ENCODE results near the gene GSN. TPM values are rescaled to one million over a fixed set of nuclear protein-coding genes. Genes with fewer than 3 reads are reported as not detected.

The GSN gene
- total and polyA plus RNA-seq, 12 donors = 78.5 to 735 (median 293) TPM

DNA sequence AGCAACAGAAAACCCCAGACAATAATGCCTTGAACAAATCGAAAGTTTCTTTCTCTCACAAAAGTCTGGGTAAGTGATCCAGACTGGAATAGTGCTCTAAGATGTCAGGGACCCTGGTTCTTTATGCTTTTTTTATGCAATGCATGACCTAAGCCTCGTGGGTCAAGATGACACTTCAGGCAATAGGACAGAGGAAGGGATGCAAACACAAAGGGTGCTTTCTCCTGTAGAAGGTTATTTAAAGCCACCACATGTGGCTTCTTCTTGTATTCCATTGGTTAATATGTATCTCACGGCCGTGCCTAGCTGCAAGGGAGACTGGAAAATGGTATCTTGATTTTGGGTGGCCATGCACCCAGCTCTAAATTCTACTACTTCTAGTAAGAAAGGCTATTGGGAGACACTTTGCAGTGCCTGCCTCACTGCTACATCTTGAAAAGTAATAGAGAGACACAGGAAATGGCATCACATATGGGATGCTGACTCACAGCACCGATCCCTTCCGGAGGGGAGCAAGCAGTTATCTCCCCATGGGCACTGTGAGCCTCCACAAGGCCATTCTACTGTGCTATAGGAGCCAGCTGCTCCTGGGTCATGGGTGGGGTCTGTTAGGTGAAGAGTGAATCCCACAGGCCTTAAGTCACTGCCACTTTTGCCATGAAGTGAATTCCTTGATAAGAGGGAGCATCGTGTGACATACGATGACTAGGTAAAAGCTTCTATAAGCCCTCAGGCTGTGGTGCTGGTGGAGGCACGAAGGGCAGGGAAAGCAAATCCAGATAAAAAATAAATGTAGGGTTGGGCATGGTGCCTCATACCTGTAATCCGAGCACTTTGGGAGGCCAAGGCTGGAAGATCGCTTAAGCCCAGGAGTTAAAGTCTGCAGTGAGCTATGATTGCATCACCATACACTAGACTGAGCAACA, 33.8 kb upstream of the GSN start:
- no peak for DNase-seq
- no peak overlapping the region for H3K27ac ChIP-seq
- no peak overlapping the region for H3K4me3 ChIP-seq
- H3K9me3 ChIP-seq (replicated peaks in 1 of 3) = no peaks in the 10 kb centered on the region
- H3K27me3 ChIP-seq = no peaks in the 10 kb centered on the region
- no peaks in the 10 kb centered on the region for H3K4me1 ChIP-seq (replicated peaks in 1 of 2)
- no peaks in the 10 kb centered on the region for H3K36me3 ChIP-seq (replicated peaks in 1 of 2)
- WGBS, 4 donors = 80 to 89% (median 81%) methylated on average over 11 of the region's 11 CpGs
- TF ChIP-seq, protein P1, sequence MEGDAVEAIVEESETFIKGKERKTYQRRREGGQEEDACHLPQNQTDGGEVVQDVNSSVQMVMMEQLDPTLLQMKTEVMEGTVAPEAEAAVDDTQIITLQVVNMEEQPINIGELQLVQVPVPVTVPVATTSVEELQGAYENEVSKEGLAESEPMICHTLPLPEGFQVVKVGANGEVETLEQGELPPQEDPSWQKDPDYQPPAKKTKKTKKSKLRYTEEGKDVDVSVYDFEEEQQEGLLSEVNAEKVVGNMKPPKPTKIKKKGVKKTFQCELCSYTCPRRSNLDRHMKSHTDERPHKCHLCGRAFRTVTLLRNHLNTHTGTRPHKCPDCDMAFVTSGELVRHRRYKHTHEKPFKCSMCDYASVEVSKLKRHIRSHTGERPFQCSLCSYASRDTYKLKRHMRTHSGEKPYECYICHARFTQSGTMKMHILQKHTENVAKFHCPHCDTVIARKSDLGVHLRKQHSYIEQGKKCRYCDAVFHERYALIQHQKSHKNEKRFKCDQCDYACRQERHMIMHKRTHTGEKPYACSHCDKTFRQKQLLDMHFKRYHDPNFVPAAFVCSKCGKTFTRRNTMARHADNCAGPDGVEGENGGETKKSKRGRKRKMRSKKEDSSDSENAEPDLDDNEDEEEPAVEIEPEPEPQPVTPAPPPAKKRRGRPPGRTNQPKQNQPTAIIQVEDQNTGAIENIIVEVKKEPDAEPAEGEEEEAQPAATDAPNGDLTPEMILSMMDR (IDR thresholded peaks at IDR 0.05) = no peak
- TF ChIP-seq POLR2A (IDR thresholded peaks at IDR 0.05) = no peak
- intact Hi-C loops (cut with DNase I) = no loop called here

DNA sequence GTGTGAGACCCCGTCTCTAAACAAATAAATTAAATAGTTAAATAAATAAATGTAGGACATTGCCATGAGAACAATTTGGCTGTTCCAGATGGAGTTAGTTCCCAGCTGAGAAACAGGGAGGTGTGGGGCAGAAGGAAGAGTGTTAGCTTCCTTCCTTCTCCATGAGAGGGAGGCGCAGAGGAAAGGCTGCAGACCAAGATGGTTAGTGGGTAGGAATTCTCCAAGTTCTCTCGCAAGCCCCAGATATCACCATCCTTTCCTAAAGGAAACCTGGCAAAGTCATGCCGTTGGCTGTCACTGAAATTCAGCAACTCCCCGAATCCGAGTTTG, 33.2 kb upstream of the GSN start:
- Histone ChIP-seq H3K27me3 (no peaks in the 10 kb centered on the region), H3K36me3 (replicated peaks in 1 of 2) (no peaks in the 10 kb centered on the region), H3K9me3 (replicated peaks in 1 of 3) (no peaks in the 10 kb centered on the region), H3K4me1 (replicated peaks in 1 of 2) (no peaks in the 10 kb centered on the region), H3K27ac (no peak overlapping the region), H3K4me3 (no peak overlapping the region)
- TF ChIP-seq, protein P1 (IDR thresholded peaks at IDR 0.05) = no peak
- no peak for TF ChIP-seq POLR2A (IDR thresholded peaks at IDR 0.05)
- 91 to 94% (median 93%) methylated on average over 6 of the region's 6 CpGs for WGBS, 4 donors
- no peak for DNase-seq
- intact Hi-C loops (cut with DNase I) = no loop called here

DNA sequence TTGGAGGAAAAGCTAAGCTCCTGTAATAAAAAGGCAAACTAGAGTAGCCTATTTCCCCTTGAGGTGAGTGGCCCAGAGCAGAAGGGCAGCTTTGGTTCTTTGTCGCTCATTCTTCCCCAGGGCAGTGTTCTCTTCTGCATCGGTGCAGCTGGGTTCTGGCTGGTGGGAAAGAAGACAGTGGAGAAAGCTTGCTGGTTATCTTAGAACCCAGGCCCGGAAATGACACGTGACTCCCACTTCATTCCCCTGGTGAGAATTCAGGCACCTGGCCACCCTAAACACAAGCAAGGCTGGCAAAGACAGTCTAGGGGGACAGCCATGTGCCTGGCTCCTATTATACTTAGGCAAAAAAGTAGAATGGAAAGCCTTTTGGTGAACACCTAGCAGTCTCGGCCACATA, 32.5 kb upstream of the GSN start:
- intact Hi-C loops (cut with DNase I) = no loop called here
- no peaks in the 10 kb centered on the region for H3K4me1 ChIP-seq (replicated peaks in 1 of 2)
- H3K4me3 ChIP-seq = no peak overlapping the region
- no peaks in the 10 kb centered on the region for H3K27me3 ChIP-seq
- no peak for TF ChIP-seq POLR2A (IDR thresholded peaks at IDR 0.05)
- TF ChIP-seq, protein P1 (IDR thresholded peaks at IDR 0.05) = no peak
- H3K9me3 ChIP-seq (replicated peaks in 1 of 3) = no peaks in the 10 kb centered on the region
- H3K27ac ChIP-seq = no peak overlapping the region
- DNase-seq = no peak
- H3K36me3 ChIP-seq (replicated peaks in 1 of 2) = no peaks in the 10 kb centered on the region
- 94 to 97% (median 96%) methylated on average over 5 of the region's 5 CpGs for WGBS, 4 donors

DNA sequence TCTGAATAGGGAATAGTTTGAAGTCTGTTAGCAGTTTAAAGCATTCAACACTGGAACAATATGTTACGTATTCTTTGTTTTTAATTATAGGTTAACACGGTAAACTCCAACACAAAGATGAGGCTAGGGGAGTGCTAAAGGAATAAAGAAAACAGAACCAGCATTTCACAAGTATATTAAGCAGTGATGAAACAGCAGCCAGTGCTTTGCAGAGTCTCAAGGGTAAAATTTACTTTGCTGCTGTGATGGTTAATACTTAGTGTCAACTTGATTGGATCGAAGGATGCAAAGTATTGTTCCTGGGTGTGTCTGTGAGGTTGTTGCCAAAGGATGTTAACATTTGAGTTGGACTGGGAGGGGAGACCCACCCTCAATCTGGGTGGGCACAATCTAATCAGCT, 30.0 kb upstream of the GSN start:
- Histone ChIP-seq H3K36me3 (replicated peaks in 1 of 2) (no peaks in the 10 kb centered on the region), H3K9me3 (replicated peaks in 1 of 3) (no peaks in the 10 kb centered on the region), H3K4me1 (replicated peaks in 1 of 2) (peaks cover 0 to 8% of the 10 kb centered on the region in 2 donors), H3K27me3 (no peaks in the 10 kb centered on the region), H3K4me3 (no peak overlapping the region), H3K27ac (no peak overlapping the region)
- intact Hi-C loops (cut with DNase I) = no loop called here
- no peak for TF ChIP-seq POLR2A (IDR thresholded peaks at IDR 0.05)
- TF ChIP-seq, protein P1 (IDR thresholded peaks at IDR 0.05) = no peak
- no peak for DNase-seq
- 85 to 92% (median 88%) methylated on average over 3 of the region's 3 CpGs for WGBS, 4 donors

All from adrenal gland (tissue), 12 donors.